Measurements from ENCODE around the gene NT5C2. TPM values are rescaled to one million over a fixed set of nuclear protein-coding genes. Genes with fewer than 3 reads are reported as not detected.
"Not testable (repeated sequence)": the region's sequence is repeated elsewhere in the genome, so short reads cannot be mapped to it uniquely, and the experiment has no call there.

The NT5C2 gene
- total RNA-seq, 2 experiments from 2014 or later = 39.3 to 44.3 TPM

GRCh38 chr10:103077491-103078308 is 115.4 kb downstream of the NT5C2 start:
- H3K9me3 Mint-ChIP-seq = no peaks in the 10 kb centered on the region
- H3K27ac Mint-ChIP-seq = no peak overlapping the region
- intact Hi-C loops (cut with micrococcal nuclease) = no loop called here
- peaks cover 3% of the 10 kb centered on the region for H3K36me3 Mint-ChIP-seq (ENCODE audit: low read depth)
- H3K4me3 Mint-ChIP-seq = no peak overlapping the region
- no peaks in the 10 kb centered on the region for H3K27me3 Mint-ChIP-seq (ENCODE audit: low read depth)
- H3K4me1 Mint-ChIP-seq (ENCODE audit: low read depth) = no peaks in the 10 kb centered on the region
- DNase-seq = no peak
- CTCF ChIA-PET = interaction anchor here (1.1 kb wide), 1 partner anchor 176 kb away, joined by 3 read pairs; no protein-coding TSS in a partner anchor

GRCh38 chr10:103077020-103077419 is 116.1 kb downstream of the NT5C2 start:
- H3K27ac Mint-ChIP-seq = no peak overlapping the region
- H3K4me3 Mint-ChIP-seq = no peak overlapping the region
- no peaks in the 10 kb centered on the region for H3K27me3 Mint-ChIP-seq (ENCODE audit: low read depth)
- no peaks in the 10 kb centered on the region for H3K4me1 Mint-ChIP-seq (ENCODE audit: low read depth)
- peaks cover 3% of the 10 kb centered on the region for H3K36me3 Mint-ChIP-seq (ENCODE audit: low read depth)
- DNase-seq = no peak
- no peaks in the 10 kb centered on the region for H3K9me3 Mint-ChIP-seq
- CTCF ChIA-PET = interaction anchor here (1.1 to 1.5 kb wide), 2 partner anchors 159 to 175 kb away, joined by 3 read pairs; partner anchors contain the start of gene CNNM2
- intact Hi-C loops (cut with micrococcal nuclease) = no loop called here

GRCh38 chr10:103072891-103073290 is 120.2 kb downstream of the NT5C2 start:
- Mint-ChIP-seq H3K27me3 (ENCODE audit: low read depth) (no peaks in the 10 kb centered on the region), H3K27ac (no peak overlapping the region), H3K36me3 (ENCODE audit: low read depth) (peaks cover 3% of the 10 kb centered on the region), H3K9me3 (no peaks in the 10 kb centered on the region), H3K4me1 (ENCODE audit: low read depth) (peaks cover 17% of the 10 kb centered on the region), H3K4me3 (no peak overlapping the region)
- intact Hi-C loops (cut with micrococcal nuclease) = no loop called here
- DNase-seq = no peak
- CTCF ChIA-PET = interaction anchor here (8.0 kb wide), 1 partner anchor 156 kb away, joined by 98 read pairs; the partner anchor contains the start of gene CNNM2

- CTCF ChIA-PET = interaction anchor here (0.6 to 8.0 kb wide), 2 partner anchors 48 to 156 kb away, joined by 3 to 98 read pairs; partner anchors contain the start of gene CNNM2
- Mint-ChIP-seq H3K9me3 (no peaks in the 10 kb centered on the region), H3K36me3 (ENCODE audit: low read depth) (no peaks in the 10 kb centered on the region), H3K27me3 (ENCODE audit: low read depth) (no peaks in the 10 kb centered on the region), H3K4me1 (ENCODE audit: low read depth) (peaks cover 17% of the 10 kb centered on the region), H3K4me3 (no peak overlapping the region), H3K27ac (no peak overlapping the region)
- intact Hi-C loops (cut with micrococcal nuclease) = no loop called here
- DNase-seq = no peak
Measured at GRCh38 chr10:103072276-103072675, 120.8 kb downstream of the NT5C2 start.

GRCh38 chr10:103069453-103070331 is 123.4 kb downstream of the NT5C2 start:
- intact Hi-C loops (cut with micrococcal nuclease) = loop anchor here (1.0 to 10.0 kb wide), 5 partner anchors 152 to 355 kb away; partner anchors contain the start of genes ARL3 and SFXN2
- no peaks in the 10 kb centered on the region for H3K36me3 Mint-ChIP-seq (ENCODE audit: low read depth)
- H3K4me3 Mint-ChIP-seq = no peak overlapping the region
- H3K9me3 Mint-ChIP-seq = no peaks in the 10 kb centered on the region
- CTCF ChIA-PET = interaction anchor here (0.5 to 8.0 kb wide), 8 partner anchors 8 to 186 kb away, joined by 3 to 98 read pairs (median 4); partner anchors contain the start of gene CNNM2
- no peaks in the 10 kb centered on the region for H3K27me3 Mint-ChIP-seq (ENCODE audit: low read depth)
- no peak overlapping the region for H3K27ac Mint-ChIP-seq
- peaks cover 17% of the 10 kb centered on the region for H3K4me1 Mint-ChIP-seq (ENCODE audit: low read depth)
- peak; percentile 83 for DNase-seq

- no peaks in the 10 kb centered on the region for H3K36me3 Mint-ChIP-seq (ENCODE audit: low read depth)
- no peak for DNase-seq
- intact Hi-C loops (cut with micrococcal nuclease) = loop anchor here (10.0 kb wide), 1 partner anchor 353 kb away; the partner anchor contains the start of genes ARL3 and SFXN2
- no peak overlapping the region for H3K4me3 Mint-ChIP-seq
- CTCF ChIA-PET = interaction anchor here (0.9 to 8.0 kb wide), 3 partner anchors 13 to 233 kb away, joined by 3 to 98 read pairs (median 7); partner anchors contain the start of gene CNNM2
- peaks cover 17% of the 10 kb centered on the region for H3K4me1 Mint-ChIP-seq (ENCODE audit: low read depth)
- no peaks in the 10 kb centered on the region for H3K27me3 Mint-ChIP-seq (ENCODE audit: low read depth)
- no peaks in the 10 kb centered on the region for H3K9me3 Mint-ChIP-seq
- no peak overlapping the region for H3K27ac Mint-ChIP-seq
Measured at GRCh38 chr10:103067956-103068355, 125.1 kb downstream of the NT5C2 start.

- peaks cover 17% of the 10 kb centered on the region for H3K4me1 Mint-ChIP-seq (ENCODE audit: low read depth)
- intact Hi-C loops (cut with micrococcal nuclease) = loop anchor here (10.0 kb wide), 1 partner anchor 353 kb away; the partner anchor contains the start of genes ARL3 and SFXN2
- CTCF ChIA-PET = interaction anchor here (1.7 to 8.0 kb wide), 2 partner anchors 13 to 151 kb away, joined by 7 to 98 read pairs; partner anchors contain the start of gene CNNM2
- no peak overlapping the region for H3K27ac Mint-ChIP-seq
- H3K27me3 Mint-ChIP-seq (ENCODE audit: low read depth) = no peaks in the 10 kb centered on the region
- DNase-seq = no peak
- H3K9me3 Mint-ChIP-seq = no peaks in the 10 kb centered on the region
- no peak overlapping the region for H3K4me3 Mint-ChIP-seq
- H3K36me3 Mint-ChIP-seq (ENCODE audit: low read depth) = no peaks in the 10 kb centered on the region
Measured at GRCh38 chr10:103067484-103067883, 125.6 kb downstream of the NT5C2 start.

- CTCF ChIA-PET = interaction anchor here (0.7 to 8.0 kb wide), 4 partner anchors 12 to 178 kb away, joined by 3 to 98 read pairs (median 5); partner anchors contain the start of gene CNNM2
- H3K4me1 Mint-ChIP-seq (ENCODE audit: low read depth) = peaks cover 17% of the 10 kb centered on the region
- not testable (repeated sequence) for H3K9me3 Mint-ChIP-seq; H3K36me3 Mint-ChIP-seq (ENCODE audit: low read depth); H3K27me3 Mint-ChIP-seq (ENCODE audit: low read depth); H3K27ac Mint-ChIP-seq; H3K4me3 Mint-ChIP-seq; DNase-seq
- intact Hi-C loops (cut with micrococcal nuclease) = loop anchor here (10.0 kb wide), 1 partner anchor 352 kb away; the partner anchor contains the start of genes ARL3 and SFXN2
Measured at GRCh38 chr10:103067099-103067477, 126.0 kb downstream of the NT5C2 start.

- Mint-ChIP-seq H3K9me3 (no peaks in the 10 kb centered on the region), H3K4me1 (ENCODE audit: low read depth) (peaks cover 17% of the 10 kb centered on the region), H3K4me3 (no peak overlapping the region), H3K27me3 (ENCODE audit: low read depth) (no peaks in the 10 kb centered on the region), H3K27ac (no peak overlapping the region), H3K36me3 (ENCODE audit: low read depth) (no peaks in the 10 kb centered on the region)
- intact Hi-C loops (cut with micrococcal nuclease) = loop anchor here (10.0 kb wide), 1 partner anchor 352 kb away; the partner anchor contains the start of genes ARL3 and SFXN2
- CTCF ChIA-PET = interaction anchor here (0.7 to 8.0 kb wide), 4 partner anchors 12 to 178 kb away, joined by 3 to 98 read pairs (median 3); partner anchors contain the start of gene CNNM2
- DNase-seq = no peak
Measured at GRCh38 chr10:103066141-103067098, 126.7 kb downstream of the NT5C2 start.

GRCh38 chr10:103064956-103065355 is 128.1 kb downstream of the NT5C2 start:
- H3K4me1 Mint-ChIP-seq (ENCODE audit: low read depth) = peaks cover 6% of the 10 kb centered on the region
- no peak overlapping the region for H3K27ac Mint-ChIP-seq
- intact Hi-C loops (cut with micrococcal nuclease) = loop anchor here (10.0 kb wide), 1 partner anchor 350 kb away; the partner anchor contains the start of genes ARL3 and SFXN2
- CTCF ChIA-PET = interaction anchor here (0.5 to 1.9 kb wide), 2 partner anchors 10 to 293 kb away, joined by 4 to 6 read pairs; no protein-coding TSS in a partner anchor
- H3K27me3 Mint-ChIP-seq (ENCODE audit: low read depth) = no peaks in the 10 kb centered on the region
- DNase-seq = no peak
- no peaks in the 10 kb centered on the region for H3K36me3 Mint-ChIP-seq (ENCODE audit: low read depth)
- H3K4me3 Mint-ChIP-seq = no peak overlapping the region
- no peaks in the 10 kb centered on the region for H3K9me3 Mint-ChIP-seq
